Skeletal muscle satellite cell (primary cell): ENCODE results near the gene FMN2.
A peak's percentile ranks its signal among the peaks of the same experiment; 100 is the strongest.

ENCODE experiments used
- H3K27me3 ChIP-seq: 2 replicates; pipeline ENCODE4 v1.7.0; 2013; ENCODE audit warnings: low read length; ENCODE audit not compliant: control insufficient read depth, insufficient read depth
- H3K36me3 ChIP-seq: 2 replicates; pipeline ENCODE4 v1.7.0; 2013; ENCODE audit warnings: mild to moderate bottlenecking, control low read depth, low read length; ENCODE audit not compliant: insufficient read depth
- H3K4me1 ChIP-seq: 2 replicates; pipeline ENCODE4 v1.7.0; 2013; ENCODE audit warnings: low read length; ENCODE audit not compliant: control insufficient read depth, insufficient read depth
- H3K4me2 ChIP-seq: 2 replicates; pipeline ENCODE4 v1.7.0; 2013; ENCODE audit warnings: mild to moderate bottlenecking, low read length
- H3K4me3 ChIP-seq: 2 replicates; pipeline ENCODE4 v1.7.0; 2013; ENCODE audit warnings: low read length
- H3K9ac ChIP-seq: 2 replicates; pipeline ENCODE4 v1.7.0; 2013; ENCODE audit warnings: mild to moderate bottlenecking, low read depth, low read length, moderate library complexity
- H3K9me3 ChIP-seq: replicated peaks from 2 replicates; pipeline ENCODE4 v1.7.0; 2013; ENCODE audit warnings: mild to moderate bottlenecking, control low read depth, low read length

FMN2 gene

GRCh38 chr1:240486611-240487010, 394.9 kb downstream of the FMN2 start:
- H3K4me2 ChIP-seq, result no peak overlapping the region
- H3K36me3 ChIP-seq, result no peaks in the 10 kb centered on the region
- peaks cover 11% of the 10 kb centered on the region for H3K4me1 ChIP-seq
- H3K4me3 ChIP-seq, result no peak overlapping the region
- H3K27me3 ChIP-seq, result no peaks in the 10 kb centered on the region
- no peak overlapping the region for H3K9ac ChIP-seq
- no peaks in the 10 kb centered on the region for H3K9me3 ChIP-seq

- Histone ChIP-seq H3K4me2 (no peak overlapping the region), H3K4me3 (no peak overlapping the region), H3K27me3 (no peaks in the 10 kb centered on the region), H3K36me3 (no peaks in the 10 kb centered on the region), H3K9ac (no peak overlapping the region), H3K4me1 (peaks cover 11% of the 10 kb centered on the region), H3K9me3 (no peaks in the 10 kb centered on the region)
Measured at GRCh38 chr1:240487493-240487892, 395.8 kb downstream of the FMN2 start.

- Histone ChIP-seq H3K4me3 (no peak overlapping the region), H3K36me3 (no peaks in the 10 kb centered on the region), H3K9me3 (peaks cover 3% of the 10 kb centered on the region), H3K4me1 (peaks cover 11% of the 10 kb centered on the region), H3K9ac (no peak overlapping the region), H3K27me3 (no peaks in the 10 kb centered on the region), H3K4me2 (peak overlapping the region; percentile 18)
Measured at GRCh38 chr1:240491156-240491555, 399.5 kb downstream of the FMN2 start.

GRCh38 chr1:240491796-240492195, 400.1 kb downstream of the FMN2 start:
- H3K4me1 ChIP-seq, result peaks cover 11% of the 10 kb centered on the region
- peaks cover 3% of the 10 kb centered on the region for H3K9me3 ChIP-seq
- H3K4me3 ChIP-seq, result no peak overlapping the region
- H3K36me3 ChIP-seq, result no peaks in the 10 kb centered on the region
- no peak overlapping the region for H3K4me2 ChIP-seq
- H3K27me3 ChIP-seq, result no peaks in the 10 kb centered on the region
- H3K9ac ChIP-seq, result no peak overlapping the region

GRCh38 chr1:240492832-240493440, 401.3 kb downstream of the FMN2 start:
- H3K4me1 ChIP-seq, result peaks cover 11% of the 10 kb centered on the region
- no peak overlapping the region for H3K9ac ChIP-seq
- H3K27me3 ChIP-seq, result no peaks in the 10 kb centered on the region
- no peaks in the 10 kb centered on the region for H3K36me3 ChIP-seq
- H3K9me3 ChIP-seq, result peaks cover 3% of the 10 kb centered on the region
- no peak overlapping the region for H3K4me2 ChIP-seq
- no peak overlapping the region for H3K4me3 ChIP-seq

GRCh38 chr1:240495601-240496000, 403.9 kb downstream of the FMN2 start:
- no peaks in the 10 kb centered on the region for H3K27me3 ChIP-seq
- H3K9ac ChIP-seq, result no peak overlapping the region
- H3K4me3 ChIP-seq, result no peak overlapping the region
- H3K4me1 ChIP-seq, result peaks cover 20% of the 10 kb centered on the region
- H3K9me3 ChIP-seq, result peaks cover 3% of the 10 kb centered on the region
- H3K36me3 ChIP-seq, result no peaks in the 10 kb centered on the region
- no peak overlapping the region for H3K4me2 ChIP-seq

- Histone ChIP-seq H3K9me3 (peaks cover 3% of the 10 kb centered on the region), H3K27me3 (no peaks in the 10 kb centered on the region), H3K4me3 (no peak overlapping the region), H3K4me1 (peaks cover 17% of the 10 kb centered on the region), H3K36me3 (no peaks in the 10 kb centered on the region), H3K9ac (no peak overlapping the region), H3K4me2 (no peak overlapping the region)
Measured at GRCh38 chr1:240496356-240496755, 404.7 kb downstream of the FMN2 start.

GRCh38 chr1:240496941-240497340, 405.3 kb downstream of the FMN2 start:
- H3K4me1 ChIP-seq, result peaks cover 14% of the 10 kb centered on the region
- H3K4me3 ChIP-seq, result no peak overlapping the region
- no peaks in the 10 kb centered on the region for H3K27me3 ChIP-seq
- no peak overlapping the region for H3K9ac ChIP-seq
- H3K4me2 ChIP-seq, result no peak overlapping the region
- H3K9me3 ChIP-seq, result peaks cover 3% of the 10 kb centered on the region
- no peaks in the 10 kb centered on the region for H3K36me3 ChIP-seq

- Histone ChIP-seq H3K9me3 (peaks cover 2% of the 10 kb centered on the region), H3K4me1 (peaks cover 14% of the 10 kb centered on the region), H3K4me3 (no peak overlapping the region), H3K9ac (no peak overlapping the region), H3K4me2 (no peak overlapping the region), H3K36me3 (no peaks in the 10 kb centered on the region), H3K27me3 (no peaks in the 10 kb centered on the region)
Measured at GRCh38 chr1:240497908-240498307, 406.2 kb downstream of the FMN2 start.

- no peak overlapping the region for H3K9ac ChIP-seq
- peaks cover 14% of the 10 kb centered on the region for H3K4me1 ChIP-seq
- no peaks in the 10 kb centered on the region for H3K36me3 ChIP-seq
- H3K4me3 ChIP-seq, result no peak overlapping the region
- H3K27me3 ChIP-seq, result no peaks in the 10 kb centered on the region
- no peak overlapping the region for H3K4me2 ChIP-seq
- H3K9me3 ChIP-seq, result no peaks in the 10 kb centered on the region
Measured at GRCh38 chr1:240498335-240498734, 406.7 kb downstream of the FMN2 start.

GRCh38 chr1:240499012-240499411, 407.3 kb downstream of the FMN2 start:
- Histone ChIP-seq H3K36me3 (no peaks in the 10 kb centered on the region), H3K27me3 (no peaks in the 10 kb centered on the region), H3K9me3 (no peaks in the 10 kb centered on the region), H3K4me1 (peaks cover 14% of the 10 kb centered on the region), H3K9ac (no peak overlapping the region), H3K4me2 (no peak overlapping the region), H3K4me3 (no peak overlapping the region)

GRCh38 chr1:240500647-240501046, 409.0 kb downstream of the FMN2 start:
- H3K4me2 ChIP-seq, result no peak overlapping the region
- no peaks in the 10 kb centered on the region for H3K36me3 ChIP-seq
- H3K4me3 ChIP-seq, result no peak overlapping the region
- H3K4me1 ChIP-seq, result peaks cover 14% of the 10 kb centered on the region
- no peaks in the 10 kb centered on the region for H3K9me3 ChIP-seq
- H3K9ac ChIP-seq, result no peak overlapping the region
- no peaks in the 10 kb centered on the region for H3K27me3 ChIP-seq
